GM21360 (cell line): Measurements from ENCODE around the gene COL23A1.
A peak's percentile ranks its signal among the peaks of the same experiment; 100 is the strongest.

Source experiments
- ATAC-seq: cut with Tn5 transposase; IDR thresholded peaks from one replicate; pipeline ENCODE4 v1.9.1; 2021; ENCODE audit warnings: mild to moderate bottlenecking, moderate library complexity; ENCODE audit not compliant: unreplicated experiment

Gene COL23A1

DNA sequence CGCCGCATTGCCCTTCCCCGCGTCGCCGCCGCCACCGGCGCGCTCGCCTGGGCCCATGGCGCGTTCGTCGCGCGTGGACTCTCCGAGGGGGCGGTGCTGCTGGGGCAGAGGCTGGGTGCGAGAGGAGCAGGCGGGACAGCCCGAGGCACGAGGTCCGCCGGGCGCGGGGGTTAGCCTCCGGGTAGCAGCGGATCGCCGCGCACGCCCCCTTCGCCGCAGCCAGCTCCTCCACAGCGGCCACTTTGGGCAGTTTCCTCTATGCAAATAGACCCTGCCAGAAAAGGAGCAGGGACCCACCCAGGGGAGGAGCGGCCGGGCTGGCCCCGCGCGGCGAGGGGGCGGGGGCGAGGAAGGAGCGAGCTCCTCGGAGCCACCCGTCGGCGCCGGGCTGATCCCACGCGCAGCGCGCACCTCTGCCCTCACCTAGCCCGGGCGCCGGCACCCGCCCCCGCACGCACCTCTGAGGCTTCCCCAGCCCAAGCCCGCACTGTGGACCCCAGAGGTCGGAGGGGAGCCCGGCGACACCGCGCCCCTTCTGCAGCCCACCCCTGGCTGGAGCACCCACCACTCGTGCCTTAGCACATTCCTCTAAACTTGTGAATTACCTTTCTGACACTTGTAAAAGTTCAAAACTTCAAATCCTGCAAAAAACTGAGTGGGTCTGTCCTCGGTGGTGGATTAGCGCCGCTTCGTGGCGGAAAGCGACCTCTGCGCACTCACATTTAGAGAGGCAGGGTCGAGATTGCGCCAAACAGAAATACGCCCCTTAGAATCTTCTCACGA, at the start of gene COL23A1:
TSS of gene COL23A1 (minus strand) at position 253 of the 783 bp plus-strand sequence.
- peak; percentile 59 for ATAC-seq

GRCh38 chr5:178637356-178638074, 47.3 kb upstream of the COL23A1 start:
- ATAC-seq: no peak

DNA sequence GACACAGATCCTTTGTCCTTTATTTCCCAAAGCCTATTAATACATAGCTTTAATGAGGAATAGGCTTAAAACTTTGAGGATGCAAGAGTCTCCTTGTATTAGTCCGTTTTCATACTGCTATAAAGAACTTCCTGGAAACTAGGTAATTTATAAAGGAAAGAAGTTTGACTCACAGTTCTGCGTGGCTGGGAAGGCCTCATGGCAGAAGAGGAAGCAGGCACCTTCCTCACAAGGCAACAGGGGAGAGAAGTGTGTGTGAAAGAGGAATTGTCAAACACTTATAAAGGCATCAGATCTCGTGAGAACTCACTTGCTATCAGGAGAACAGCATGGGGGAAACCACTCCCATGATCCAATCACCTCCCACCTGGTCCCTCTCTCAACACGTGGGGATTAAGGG, 42.1 kb upstream of the COL23A1 start:
- ATAC-seq: no peak

DNA sequence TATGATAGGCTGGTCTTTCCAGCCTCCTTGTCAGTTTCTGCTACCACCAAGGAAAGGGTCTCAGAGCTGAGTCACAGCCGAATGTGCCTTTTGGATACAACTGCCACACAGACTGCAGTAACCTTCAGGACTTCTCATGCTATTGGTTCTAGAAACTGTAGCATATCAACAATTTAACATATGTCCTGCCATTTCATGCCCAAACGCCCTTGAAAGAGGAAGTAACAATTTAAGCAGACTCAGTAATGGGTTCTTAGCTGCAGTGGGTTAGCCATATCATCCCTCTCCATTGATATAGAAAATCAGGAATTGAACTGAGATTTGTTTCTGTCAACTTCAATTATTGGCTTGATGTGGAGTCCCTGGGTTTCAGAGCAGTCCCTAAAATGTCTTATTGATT, 40.8 kb upstream of the COL23A1 start:
- ATAC-seq: no peak

- ATAC-seq: no peak
These were observed 40.3 kb upstream of the COL23A1 start for GRCh38 chr5:178630475-178630930.

GRCh38 chr5:178627259-178627598, 37.0 kb upstream of the COL23A1 start:
- no peak for ATAC-seq

GRCh38 chr5:178626484-178627258, 36.5 kb upstream of the COL23A1 start, which contains the start of gene CLK4:
CLK4 (minus strand) TSS chr5:178627050; CDS start chr5:178623416, 3,634 bp downstream.
- ATAC-seq: peak; percentile 72

GRCh38 chr5:178625679-178626483, 35.7 kb upstream of the COL23A1 start:
- ATAC-seq: peak; percentile 8

DNA sequence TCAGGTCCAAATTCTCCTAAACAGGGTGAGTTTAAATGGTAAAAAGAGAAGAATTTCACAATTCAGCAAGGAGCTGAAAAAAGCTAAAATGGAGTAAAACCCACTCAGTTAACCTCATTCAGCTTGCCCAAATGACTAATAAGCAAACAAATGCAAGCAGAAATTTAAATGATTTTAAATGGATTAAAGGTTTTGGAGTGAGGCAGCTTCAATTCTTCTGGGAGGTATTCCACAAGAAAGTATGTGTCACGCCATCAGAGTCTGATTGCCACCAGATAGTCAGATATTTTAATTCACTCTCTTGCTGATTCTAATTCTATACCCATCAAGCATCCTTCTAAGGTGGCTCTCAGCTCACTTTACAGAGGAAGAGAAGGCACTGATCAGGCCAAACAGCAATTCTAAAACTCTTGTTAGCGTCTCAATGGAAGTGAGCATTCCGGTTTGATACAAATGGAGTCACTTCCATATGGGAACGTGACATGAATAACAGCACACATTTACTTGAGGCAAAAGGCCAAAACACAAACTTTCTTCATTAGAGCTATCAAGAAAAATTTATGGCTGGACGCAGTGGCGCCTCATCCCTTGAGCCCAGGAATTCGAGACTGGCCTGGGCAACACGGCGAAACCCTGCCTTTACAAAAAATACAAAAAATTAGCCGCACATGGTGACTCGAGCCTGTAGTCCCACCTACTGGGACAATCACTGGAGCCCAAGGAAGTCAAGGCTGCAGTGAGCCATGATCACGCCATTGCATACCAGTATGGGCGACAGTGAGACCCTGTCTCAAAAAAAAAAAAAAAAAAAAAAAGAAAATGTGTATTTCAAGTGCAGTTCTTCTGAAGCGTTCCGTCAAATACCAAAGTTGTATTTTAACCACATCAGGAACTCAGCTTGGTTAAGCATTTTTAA, 34.7 kb upstream of the COL23A1 start:
- no peak for ATAC-seq

GRCh38 chr5:178622679-178623247, 32.6 kb upstream of the COL23A1 start:
- ATAC-seq: no peak

GRCh38 chr5:178619390-178619789, 29.2 kb upstream of the COL23A1 start:
- ATAC-seq: no peak

DNA sequence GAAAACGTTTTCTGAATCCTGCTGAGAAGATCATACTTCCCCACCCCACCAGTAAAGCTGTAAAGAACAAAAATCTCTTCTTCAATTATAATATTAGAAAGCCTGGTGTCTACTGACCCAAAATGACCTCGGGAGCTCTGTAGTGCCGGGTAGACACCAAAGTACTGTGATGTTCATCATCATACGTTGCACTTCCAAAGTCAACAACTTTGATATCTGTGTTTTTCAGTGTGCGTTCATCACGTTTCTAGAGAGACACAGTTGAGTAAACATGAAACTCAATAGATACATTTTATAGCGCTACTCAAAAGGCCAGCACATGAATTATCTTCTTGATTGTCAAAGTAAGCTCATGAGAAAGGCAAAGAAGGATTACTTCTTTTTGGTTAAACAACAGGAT, 22.1 kb upstream of the COL23A1 start:
- no peak for ATAC-seq

DNA sequence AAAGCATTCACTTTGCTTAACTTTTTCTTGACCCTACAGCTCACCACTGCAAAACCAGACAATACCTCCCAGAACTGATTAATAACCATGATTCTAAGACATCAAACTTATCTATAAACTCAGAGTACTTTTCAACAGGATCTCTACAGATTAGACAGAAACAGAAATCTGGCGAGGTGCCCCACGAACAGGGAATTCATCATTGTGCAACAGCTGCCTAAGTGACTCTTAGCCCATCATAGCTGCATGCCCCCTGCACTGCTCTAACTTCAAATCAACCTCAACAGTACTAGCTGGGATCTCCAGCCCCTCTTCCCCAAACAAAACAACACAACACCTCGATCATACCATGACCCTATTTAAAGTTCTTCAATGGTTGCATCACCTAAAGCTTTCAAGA, 16.1 kb upstream of the COL23A1 start:
- ATAC-seq: no peak

DNA sequence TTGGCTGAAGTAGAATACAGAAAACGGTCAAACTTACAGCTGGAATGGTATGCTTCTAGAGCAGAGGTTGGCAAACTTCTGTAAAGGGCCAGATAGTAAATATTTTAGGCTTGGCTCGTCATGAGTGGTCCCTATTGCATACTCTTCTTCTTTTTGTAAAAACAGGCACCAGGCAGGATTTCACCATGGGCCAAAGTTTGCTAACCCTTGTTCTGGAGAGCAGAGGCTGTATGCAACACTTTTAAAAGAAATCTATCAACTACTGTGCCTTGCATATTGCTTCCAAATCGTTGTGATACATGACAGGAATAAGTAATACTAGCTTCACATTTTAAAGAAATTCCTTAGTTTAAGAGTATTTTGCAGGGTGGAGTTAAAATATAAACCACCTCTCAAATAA, 15.6 kb upstream of the COL23A1 start:
- no peak for ATAC-seq

DNA sequence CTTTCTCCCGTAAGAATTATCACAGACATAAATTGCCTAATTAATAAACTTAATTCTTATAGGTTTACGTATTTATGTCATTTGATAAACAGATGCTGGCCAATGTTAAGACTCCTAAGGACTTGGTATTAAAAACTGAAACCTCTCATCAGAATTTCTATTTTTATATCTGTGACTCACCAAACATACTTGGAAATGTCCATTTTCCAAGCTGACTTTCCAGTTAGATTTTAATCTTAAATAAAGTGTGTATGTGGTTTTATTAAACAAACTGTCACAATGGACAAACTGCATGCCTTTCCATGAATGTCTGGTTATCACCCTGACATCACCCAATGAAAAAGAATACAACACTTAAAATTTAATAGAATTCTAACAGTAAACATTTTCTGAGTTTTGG, 12.6 kb upstream of the COL23A1 start:
- ATAC-seq: no peak

DNA sequence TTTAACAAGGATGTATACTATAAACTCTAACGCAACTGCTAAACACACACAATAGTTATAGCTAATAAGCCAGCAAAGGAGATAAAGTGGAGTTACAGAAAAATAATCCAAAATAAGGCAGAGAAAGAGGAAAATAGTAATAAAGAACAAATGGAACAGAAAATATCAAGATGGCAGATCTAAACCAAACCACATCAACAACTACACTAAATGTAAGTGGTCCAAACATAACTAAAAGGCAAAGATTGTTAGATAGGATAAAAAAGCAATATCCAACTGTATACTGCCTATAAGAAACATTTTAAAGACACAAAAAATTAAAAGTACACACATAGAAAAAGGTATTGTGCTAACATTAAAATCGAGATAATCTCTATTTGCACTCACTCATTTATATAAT, 5.6 kb upstream of the COL23A1 start:
- ATAC-seq: no peak

GRCh38 chr5:178595150-178595549, 5.0 kb upstream of the COL23A1 start:
- ATAC-seq: no peak

DNA sequence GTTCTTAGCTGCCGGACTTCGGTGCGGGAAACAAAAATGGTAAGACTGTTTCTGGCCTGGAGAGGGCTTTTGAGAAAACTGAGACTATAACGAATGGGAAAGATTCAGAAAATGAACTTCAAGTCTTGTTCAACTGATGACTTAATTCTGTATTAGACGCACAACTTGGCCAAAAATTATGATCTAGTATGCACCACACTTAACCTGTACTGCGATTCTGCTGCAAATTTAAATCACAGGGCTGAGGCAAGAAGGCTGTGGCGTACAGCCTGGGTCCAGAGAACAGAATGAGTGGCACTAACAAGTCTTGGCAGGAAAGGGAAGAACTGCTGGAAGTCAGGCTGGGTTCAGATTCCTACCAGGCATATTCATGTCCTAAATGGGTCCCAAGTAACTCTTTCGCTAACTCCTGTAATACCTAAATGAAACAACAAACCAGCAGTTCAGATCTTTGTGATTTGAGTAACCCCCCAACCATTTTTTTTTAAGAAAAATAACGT, 781 bp upstream of the COL23A1 start:
- no peak for ATAC-seq
